HG02852 (cell line): ENCODE results near the gene SLC25A4.
"Not testable (repeated sequence)": the region's sequence is repeated elsewhere in the genome, so short reads cannot be mapped to it uniquely, and the experiment has no call there.

Source experiments
- ATAC-seq: cut with Tn5 transposase; IDR thresholded peaks from one replicate; pipeline ENCODE4 v1.9.1; 2021; ENCODE audit warnings: mild to moderate bottlenecking, moderate library complexity; ENCODE audit not compliant: unreplicated experiment

The SLC25A4 gene

DNA sequence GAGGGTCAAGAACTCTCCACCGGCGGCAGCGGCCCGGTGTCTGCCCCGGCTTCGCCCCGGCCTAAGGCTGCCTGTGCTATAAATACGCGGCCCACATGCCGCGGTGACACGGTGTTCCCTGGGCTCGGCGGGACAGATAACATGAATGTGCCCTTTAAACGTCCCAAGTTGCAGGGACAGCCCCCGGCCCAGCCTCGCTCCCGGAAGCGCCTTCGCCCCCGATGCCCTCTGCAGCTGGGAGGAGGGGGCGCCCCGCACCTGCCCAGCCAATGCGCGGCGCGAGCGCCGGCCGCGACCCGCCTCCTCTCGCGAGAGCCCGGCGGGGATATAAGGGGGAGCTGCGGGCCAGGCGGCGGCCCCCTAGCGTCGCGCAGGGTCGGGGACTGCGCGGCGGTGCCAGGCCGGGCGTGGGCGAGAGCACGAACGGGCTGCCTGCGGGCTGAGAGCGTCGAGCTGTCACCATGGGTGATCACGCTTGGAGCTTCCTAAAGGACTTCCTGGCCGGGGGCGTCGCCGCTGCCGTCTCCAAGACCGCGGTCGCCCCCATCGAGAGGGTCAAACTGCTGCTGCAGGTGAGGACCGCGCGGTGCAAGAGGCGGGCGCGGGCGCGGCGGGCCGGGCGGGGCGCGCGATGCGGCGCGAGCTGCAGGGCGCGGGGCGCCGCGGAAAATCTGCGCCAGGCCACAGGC, at the start of gene SLC25A4:
Gene SLC25A4, plus strand, starts transcription at position 355 of the 689 bp plus-strand sequence. Its CDS starts 107 bp downstream, at position 462.
- peak; percentile 97 for ATAC-seq

- no peak for ATAC-seq
Measured at GRCh38 chr4:185093603-185094002, 49.5 kb upstream of the SLC25A4 start.

- ATAC-seq, result no peak
Measured at GRCh38 chr4:185096032-185096653, 46.9 kb upstream of the SLC25A4 start.

DNA sequence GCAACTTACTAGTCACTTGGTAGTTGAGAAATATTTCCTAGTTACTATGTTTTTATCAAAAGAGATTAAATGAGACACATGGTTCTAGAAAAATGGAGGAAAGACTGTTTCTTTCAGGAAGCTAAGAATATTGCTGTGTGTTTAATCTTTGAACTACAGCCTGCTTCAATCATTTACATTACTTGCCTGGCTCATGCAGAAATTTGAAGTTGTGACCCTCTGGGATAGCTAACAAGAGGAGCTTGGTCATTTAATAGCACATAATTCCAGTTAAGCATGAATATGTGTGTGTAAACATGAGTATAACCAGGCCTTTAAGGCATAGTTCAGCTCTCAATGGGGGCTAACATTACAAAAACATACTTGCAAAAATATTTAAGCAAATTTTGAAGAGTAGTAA, 44.6 kb upstream of the SLC25A4 start:
- no peak for ATAC-seq

GRCh38 chr4:185099024-185099682, 43.9 kb upstream of the SLC25A4 start:
- no peak for ATAC-seq

GRCh38 chr4:185099940-185100339, 43.1 kb upstream of the SLC25A4 start:
- no peak for ATAC-seq

- no peak for ATAC-seq
Measured at GRCh38 chr4:185100423-185100822, 42.6 kb upstream of the SLC25A4 start.

DNA sequence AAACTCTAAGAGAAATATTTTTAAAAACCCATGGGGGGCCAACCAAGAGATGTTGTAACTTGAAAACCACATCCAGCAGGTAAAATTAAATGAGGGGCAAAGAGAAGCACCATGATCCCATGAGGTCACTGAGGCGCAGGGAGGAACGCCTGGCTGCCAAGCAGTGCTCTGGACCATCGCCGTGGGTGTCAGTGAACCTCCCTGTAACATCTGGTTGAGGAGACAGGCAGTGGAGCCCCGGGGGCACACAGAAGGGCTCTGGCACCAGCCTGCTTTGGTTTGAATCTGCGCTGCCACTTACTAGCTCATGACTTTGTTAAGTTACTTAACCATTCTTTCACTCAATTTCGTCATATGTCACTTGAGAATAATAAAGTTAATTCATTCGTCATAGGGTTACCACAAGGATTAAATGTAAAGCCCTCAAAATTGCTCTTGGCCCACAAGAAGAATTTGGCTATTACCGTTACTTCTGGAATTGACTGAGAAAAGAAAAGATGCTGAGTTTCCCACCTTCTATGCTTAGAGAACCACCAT, 41.6 kb upstream of the SLC25A4 start:
- no peak for ATAC-seq

- ATAC-seq, result no peak
Measured at GRCh38 chr4:185104733-185105132, 38.3 kb upstream of the SLC25A4 start.

- ATAC-seq, result no peak
Measured at GRCh38 chr4:185106353-185106752, 36.7 kb upstream of the SLC25A4 start.

DNA sequence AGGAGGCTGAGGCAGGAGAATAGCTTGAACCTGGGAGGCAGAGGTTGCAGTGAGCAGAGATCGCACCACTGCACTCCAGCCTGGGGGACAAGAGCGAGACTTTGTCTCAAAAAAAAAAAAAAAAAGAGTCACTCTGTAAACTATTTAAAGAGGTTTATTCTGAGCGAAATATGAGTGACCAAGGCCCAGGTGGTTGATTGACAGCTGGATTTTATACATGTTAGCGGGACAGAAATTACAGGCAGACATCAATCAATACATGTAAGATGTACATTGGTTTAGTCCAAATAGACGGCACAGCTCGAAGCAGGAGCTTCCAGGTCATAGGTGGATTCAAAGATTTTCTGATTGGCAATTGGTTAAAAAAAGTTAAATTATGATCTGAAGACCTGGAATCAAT, 35.5 kb upstream of the SLC25A4 start:
- ATAC-seq, result not testable (repeated sequence)

DNA sequence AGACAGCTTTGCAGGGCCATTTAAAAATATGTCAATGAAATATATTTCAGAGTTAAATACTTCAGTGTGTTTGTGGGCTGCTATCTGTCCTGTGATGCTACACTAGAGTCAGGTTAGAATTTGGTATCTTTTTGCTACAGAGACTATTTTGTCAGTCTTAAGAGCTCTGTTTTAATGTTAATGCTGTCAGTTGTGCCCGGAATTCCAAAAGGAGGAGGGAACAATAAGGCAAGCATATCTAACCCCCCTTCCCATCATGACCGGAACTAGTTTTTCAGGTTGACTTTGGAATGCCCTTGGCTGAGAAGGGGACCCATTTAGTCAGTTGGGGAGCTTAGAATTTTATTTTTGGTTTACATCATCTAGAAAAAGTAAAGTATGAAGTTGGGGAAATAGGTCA, 34.9 kb upstream of the SLC25A4 start:
- no peak for ATAC-seq

DNA sequence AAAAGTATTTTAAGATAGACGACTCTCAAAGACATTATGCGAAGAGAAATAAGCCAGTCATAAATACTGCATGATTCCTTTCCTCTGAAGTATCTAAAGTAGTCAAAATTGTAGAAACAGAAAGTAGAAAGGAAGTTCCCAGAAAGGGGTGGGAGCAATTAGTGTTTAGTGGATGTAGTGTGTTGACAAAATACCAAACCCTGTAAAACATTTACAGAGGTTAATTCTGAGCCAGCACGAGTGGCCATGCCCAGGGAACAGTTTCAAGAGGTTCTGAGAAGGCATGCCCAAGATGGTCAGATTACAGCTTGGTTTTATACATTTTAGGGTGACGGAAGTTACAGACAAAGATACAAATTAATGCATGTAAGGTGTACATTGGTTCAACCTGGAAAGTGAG, 34.4 kb upstream of the SLC25A4 start:
- no peak for ATAC-seq

GRCh38 chr4:185109736-185110135, 33.3 kb upstream of the SLC25A4 start:
- ATAC-seq, result no peak

DNA sequence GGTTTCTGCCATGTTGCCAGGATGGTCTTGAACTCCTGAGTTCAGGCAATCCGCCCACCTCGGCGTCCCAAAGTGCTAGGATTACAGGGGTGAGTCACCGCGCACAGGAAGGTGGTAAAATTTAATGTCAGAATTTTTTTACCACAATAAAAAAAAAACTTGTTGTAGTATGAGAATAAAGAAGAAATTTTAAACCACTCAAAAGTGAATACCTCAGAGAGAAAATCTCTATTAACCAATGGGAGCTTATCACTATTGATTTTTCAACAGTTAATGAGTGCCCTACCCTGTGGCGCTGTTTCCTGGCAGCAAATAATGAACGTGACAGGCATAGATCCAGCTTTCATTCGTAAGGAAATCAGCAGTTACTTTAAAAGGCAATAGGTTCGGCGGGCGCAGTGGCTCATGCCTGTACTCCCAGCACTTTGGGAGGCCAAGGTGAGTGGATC, 32.7 kb upstream of the SLC25A4 start:
- no peak for ATAC-seq

DNA sequence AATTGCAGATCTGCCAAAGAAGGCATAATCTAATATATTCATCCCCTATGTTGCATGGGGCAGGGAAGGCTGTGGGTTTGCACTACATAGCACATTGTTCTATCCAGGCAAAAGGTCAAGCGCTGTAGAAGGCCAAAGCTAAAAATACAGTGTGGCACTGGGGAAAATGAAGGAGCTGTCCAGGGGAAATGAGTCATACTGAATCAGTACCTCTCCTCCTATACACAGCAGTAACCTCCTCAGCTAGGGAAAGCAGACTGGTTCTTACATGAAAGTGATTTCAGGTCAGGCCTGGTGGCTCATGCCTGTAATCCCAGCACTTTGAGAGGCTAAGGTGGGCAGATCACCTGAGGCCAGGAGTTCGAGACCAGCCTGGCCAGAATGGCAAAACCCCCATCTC, 31.0 kb upstream of the SLC25A4 start:
- no peak for ATAC-seq

GRCh38 chr4:185113340-185113739, 29.7 kb upstream of the SLC25A4 start:
- ATAC-seq, result no peak

DNA sequence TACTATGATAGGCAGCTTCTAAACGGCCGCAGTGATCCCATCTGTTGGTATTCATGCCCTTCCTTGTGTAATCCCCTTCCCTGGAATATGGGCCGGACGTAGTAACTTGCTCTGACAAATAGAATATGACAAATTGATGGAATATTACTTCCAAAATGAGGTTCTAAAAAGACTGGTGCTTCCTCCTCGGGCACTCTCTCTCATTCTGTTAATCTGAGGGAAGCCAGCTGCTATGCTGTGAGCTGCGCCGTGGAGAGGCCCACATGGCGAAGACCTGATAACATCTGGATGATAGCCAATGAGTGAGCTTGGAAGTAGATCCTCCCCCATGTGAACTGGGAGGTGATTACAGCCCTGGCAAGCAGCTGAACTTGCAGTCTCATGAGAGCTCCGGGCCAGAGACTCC, 27.2 kb upstream of the SLC25A4 start:
- ATAC-seq, result no peak

DNA sequence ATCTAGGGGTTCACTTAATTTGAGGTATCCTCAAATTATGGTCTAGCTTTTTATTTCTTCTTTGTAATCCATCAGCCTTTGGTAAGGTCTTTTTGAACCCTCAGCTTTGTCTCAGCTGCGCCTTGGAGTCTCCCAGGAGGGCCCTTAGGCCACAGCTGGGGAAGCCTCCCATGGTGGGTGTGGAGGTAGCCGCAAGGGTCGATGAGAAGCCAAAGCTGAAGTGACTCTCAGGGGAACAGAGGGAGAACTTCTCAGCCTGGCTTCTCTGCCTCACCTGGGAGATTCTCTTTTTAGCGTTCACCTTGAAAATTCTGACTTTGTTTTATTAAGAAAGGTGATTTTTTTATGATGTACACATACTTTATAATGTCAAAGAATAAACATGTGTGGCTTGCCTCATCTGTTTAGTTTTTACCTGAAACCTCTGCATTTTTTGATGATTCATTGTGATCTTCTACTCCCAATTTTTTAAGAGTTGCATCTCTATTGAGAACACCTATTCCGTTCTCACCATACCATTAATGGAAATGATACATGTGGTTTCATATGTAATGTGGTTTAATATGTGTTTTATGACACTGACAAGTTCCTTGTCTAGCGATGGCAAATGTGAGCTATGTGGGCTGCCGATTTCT, 25.6 kb upstream of the SLC25A4 start:
- no peak for ATAC-seq

- ATAC-seq, result no peak
Measured at GRCh38 chr4:185118876-185119275, 24.2 kb upstream of the SLC25A4 start.

DNA sequence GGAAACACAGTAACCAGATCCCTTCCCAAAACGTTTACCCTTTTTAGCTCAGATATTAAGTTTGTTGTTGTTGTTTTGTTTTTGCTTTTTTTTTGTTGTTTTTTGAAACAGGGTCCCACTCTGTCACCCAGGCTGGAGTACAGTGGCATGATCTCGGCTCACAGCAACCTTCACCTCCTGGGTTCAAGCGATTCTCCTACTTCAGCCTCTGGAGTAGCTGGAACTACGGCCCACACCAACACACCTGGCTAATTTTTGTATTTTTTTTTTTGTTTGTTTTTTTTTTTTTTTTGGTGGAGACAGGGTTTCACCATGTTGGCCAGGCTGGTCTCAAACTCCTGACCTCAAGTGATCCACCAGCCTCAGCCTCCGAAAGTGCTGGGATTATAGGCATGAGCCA, 23.6 kb upstream of the SLC25A4 start:
- not testable (repeated sequence) for ATAC-seq
